SK-N-SH treated with all-trans-retinoic acid at 6 μM for 48 hours (cell line): ENCODE results near the gene UQCRC1.
A peak's percentile ranks its signal among the peaks of the same experiment; 100 is the strongest.

Source experiments
- ATAC-seq: fragments of 200-7000 bp; cut with Tn5 transposase; 3 replicates; pipeline ENCODE4 v1.9.1; 2020; ENCODE audit warnings: mild to moderate bottlenecking, moderate library complexity
- BACH2 ChIP-seq: fragments of 250-450 bp; sonication (Bioruptor Pico); IDR thresholded peaks from 2 replicates; pipeline ENCODE4 v1.9.0; 2021; ENCODE audit warnings: mild to moderate bottlenecking, borderline replicate concordance
- CREB5 ChIP-seq: fragments of 250-450 bp; sonication (Bioruptor Pico); IDR thresholded peaks from 2 replicates; pipeline ENCODE4 v1.5.1; 2020; ENCODE audit warnings: low read depth, mild to moderate bottlenecking, moderate library complexity
- CSDC2 ChIP-seq: fragments of 250-450 bp; sonication (Bioruptor Pico); IDR thresholded peaks from 2 replicates; pipeline ENCODE4 v1.5.0; 2020; ENCODE audit warnings: mild to moderate bottlenecking, moderate library complexity
- GLIS3 ChIP-seq: fragments of 250-450 bp; sonication (Bioruptor Pico); IDR thresholded peaks from 2 replicates; pipeline ENCODE4 v1.5.0; 2020; ENCODE audit warnings: mild to moderate bottlenecking, moderate library complexity
- ISL1 ChIP-seq: fragments of 250-450 bp; sonication (Bioruptor Pico); IDR thresholded peaks from 2 replicates; pipeline ENCODE4 v2.1.2; 2022; ENCODE audit warnings: mild to moderate bottlenecking, moderate library complexity
- OSR1 ChIP-seq: fragments of 250-450 bp; sonication (Bioruptor Pico); IDR thresholded peaks from 2 replicates; pipeline ENCODE4 v1.8.0; 2022; ENCODE audit warnings: moderate library complexity, mild to moderate bottlenecking, inconsistent platforms
- PATZ1 ChIP-seq: fragments of 250-450 bp; sonication (Bioruptor Pico); IDR thresholded peaks from 2 replicates; pipeline ENCODE4 v1.8.0; 2020; ENCODE audit warnings: mild to moderate bottlenecking, moderate library complexity, borderline replicate concordance
- POU6F1 ChIP-seq: fragments of 250-450 bp; sonication (Bioruptor Pico); IDR thresholded peaks from 2 replicates; pipeline ENCODE4 v1.8.0; 2021; ENCODE audit warnings: low read depth, mild to moderate bottlenecking, moderate library complexity, borderline replicate concordance
- PPARA ChIP-seq: fragments of 250-450 bp; sonication (Bioruptor Pico); IDR thresholded peaks from 2 replicates; pipeline ENCODE4 v1.5.0; 2020; ENCODE audit warnings: mild to moderate bottlenecking, borderline replicate concordance
- RARB ChIP-seq: fragments of 250-450 bp; sonication (Bioruptor Pico); IDR thresholded peaks from 2 replicates; pipeline ENCODE4 v1.8.0; 2021; ENCODE audit warnings: mild to moderate bottlenecking, moderate library complexity
- TCF4 ChIP-seq: fragments of 250-450 bp; sonication (Bioruptor Pico); IDR thresholded peaks from 2 replicates; pipeline ENCODE4 v1.8.0; 2021; ENCODE audit warnings: mild to moderate bottlenecking, moderate library complexity, borderline replicate concordance
- TOX ChIP-seq: fragments of 250-450 bp; sonication (Bioruptor Pico); IDR thresholded peaks from 2 replicates; pipeline ENCODE4 v1.8.0; 2021; ENCODE audit warnings: mild to moderate bottlenecking, moderate library complexity, borderline replicate concordance
- TSHZ2 ChIP-seq: fragments of 250-450 bp; sonication (Bioruptor Pico); IDR thresholded peaks from 2 replicates; pipeline ENCODE4 v1.5.0; 2020; ENCODE audit warnings: mild to moderate bottlenecking, moderate library complexity
- ZC3H10 ChIP-seq: fragments of 250-450 bp; sonication (Bioruptor Pico); IDR thresholded peaks from 2 replicates; pipeline ENCODE4 v1.5.1; 2021; ENCODE audit warnings: mild to moderate bottlenecking, moderate library complexity
- ZFP3 ChIP-seq: fragments of 250-450 bp; sonication (Bioruptor Pico); IDR thresholded peaks from 2 replicates; pipeline ENCODE4 v1.5.0; 2020; ENCODE audit warnings: mild to moderate bottlenecking, moderate library complexity
- ZFP30 ChIP-seq: fragments of 450-650 bp; formaldehyde crosslinking; IDR thresholded peaks from 2 replicates; pipeline ENCODE4 v1.5.0; 2022; ENCODE audit warnings: mild to moderate bottlenecking, moderate library complexity
- ZNF70 ChIP-seq: fragments of 450-650 bp; formaldehyde crosslinking; IDR thresholded peaks from 2 replicates; pipeline ENCODE4 v1.5.0; 2020; ENCODE audit warnings: mild to moderate bottlenecking, moderate library complexity
- ZNF8 ChIP-seq: fragments of 450-650 bp; formaldehyde crosslinking; IDR thresholded peaks from 2 replicates; pipeline ENCODE4 v1.5.0; 2020; ENCODE audit warnings: mild to moderate bottlenecking, moderate library complexity

UQCRC1 gene

GRCh38 chr3:48636149-48636655 is 26.8 kb upstream of the UQCRC1 start (continued):
- TF ChIP-seq TSHZ2 (CRISPR knock-in tag) (no peak), PPARA (no peak), RARB (CRISPR knock-in tag) (no peak), GLIS3 (no peak), ISL1 (CRISPR knock-in tag) (no peak)

- no peak for TF ChIP-seq BACH2 (CRISPR knock-in tag)
- no peak for TF ChIP-seq TOX (CRISPR knock-in tag)
- 0 out of 2 replicates have a peak, but pooled peaks have one; percentile 20 for TF ChIP-seq TSHZ2 (CRISPR knock-in tag)
- TF ChIP-seq ZNF8 (CRISPR knock-in tag) = 0 out of 2 replicates have a peak, but pooled peaks have one; percentile 22
- TF ChIP-seq GLIS3 = peak; percentile 37; the same call in 1 of the 2 replicates
- peak; percentile 97 for ATAC-seq
These were observed 26.0 kb upstream of the UQCRC1 start, which contains the start of gene SLC26A6 for GRCh38 chr3:48635222-48636021. TSS of gene SLC26A6 (minus strand) at chr3:48635461. CDS start at chr3:48635393, 68 bp downstream.

GRCh38 chr3:48634661-48635221 is 25.3 kb upstream of the UQCRC1 start:
- 0 out of 2 replicates have a peak, but pooled peaks have one; percentile 24 for TF ChIP-seq GLIS3
- TF ChIP-seq CSDC2 (CRISPR knock-in tag) = no peak
- ATAC-seq = peak; percentile 63

- TF ChIP-seq ZC3H10 = no peak
- TF ChIP-seq ZFP30 (CRISPR knock-in tag) = no peak
- TF ChIP-seq PPARA = no peak
- no peak for TF ChIP-seq ZFP3 (CRISPR knock-in tag)
- TF ChIP-seq RARB (CRISPR knock-in tag) = no peak
- no peak for TF ChIP-seq PATZ1 (CRISPR knock-in tag)
- ATAC-seq = no peak
These were observed 24.3 kb upstream of the UQCRC1 start for GRCh38 chr3:48633743-48634142.

- ATAC-seq = no peak
- TF ChIP-seq BACH2 (CRISPR knock-in tag) (no peak), GLIS3 (no peak), ZC3H10 (no peak), RARB (CRISPR knock-in tag) (no peak), TOX (CRISPR knock-in tag) (no peak), TSHZ2 (CRISPR knock-in tag) (no peak), POU6F1 (CRISPR knock-in tag) (no peak), ZNF70 (CRISPR knock-in tag) (no peak), PPARA (no peak), ZFP3 (CRISPR knock-in tag) (no peak), CREB5 (CRISPR knock-in tag) (no peak), TCF4 (CRISPR knock-in tag) (no peak), OSR1 (CRISPR knock-in tag) (no peak)
These were observed 23.8 kb upstream of the UQCRC1 start for GRCh38 chr3:48633256-48633655.
